HL-60/S4 treated with retinoic acid at 250 ng/mL for 4 days and 3 days (cell line): ENCODE measurements around the gene BCAR1.

ENCODE experiments used
- in situ Hi-C: fragments of 300-500 bp; cut with MboI; formaldehyde crosslinking; loops from 2 replicates; pipeline ENCODE4 v1.7.0; 2022; ENCODE audit warnings: low sequenced_read_pairs

The BCAR1 gene

DNA sequence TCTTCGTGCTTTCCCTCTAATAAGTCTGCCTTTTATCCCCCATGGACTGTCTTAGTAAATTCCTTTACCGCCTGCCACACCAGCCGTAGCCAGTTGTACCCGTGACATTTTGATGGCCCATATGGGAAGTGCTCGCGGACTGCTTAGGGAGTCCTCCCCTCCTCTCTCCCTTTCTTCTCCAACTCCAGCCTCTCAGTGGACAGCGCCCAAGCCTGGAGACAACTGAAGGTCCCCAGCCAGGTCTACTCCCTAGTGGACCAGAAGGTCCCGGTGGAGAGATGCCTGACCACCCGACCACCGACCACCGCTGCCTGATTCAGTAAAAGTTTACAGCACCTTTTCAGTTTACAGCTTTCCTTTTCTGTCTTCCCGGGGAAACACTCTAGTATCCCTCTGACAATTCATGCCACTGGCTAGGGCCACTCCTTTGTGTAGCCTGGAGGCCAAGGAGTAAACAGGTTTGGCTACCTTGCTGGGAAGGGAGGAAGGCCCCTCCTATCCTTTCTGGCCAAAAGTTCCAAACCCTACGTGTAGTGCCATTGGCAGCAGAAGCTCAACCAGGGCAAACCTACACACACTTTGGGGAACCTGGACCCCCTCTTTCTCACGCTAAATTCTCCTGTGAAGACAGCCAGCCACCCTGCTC is 62.5 kb downstream of the BCAR1 start:
- in situ Hi-C loops = no loop called here

DNA sequence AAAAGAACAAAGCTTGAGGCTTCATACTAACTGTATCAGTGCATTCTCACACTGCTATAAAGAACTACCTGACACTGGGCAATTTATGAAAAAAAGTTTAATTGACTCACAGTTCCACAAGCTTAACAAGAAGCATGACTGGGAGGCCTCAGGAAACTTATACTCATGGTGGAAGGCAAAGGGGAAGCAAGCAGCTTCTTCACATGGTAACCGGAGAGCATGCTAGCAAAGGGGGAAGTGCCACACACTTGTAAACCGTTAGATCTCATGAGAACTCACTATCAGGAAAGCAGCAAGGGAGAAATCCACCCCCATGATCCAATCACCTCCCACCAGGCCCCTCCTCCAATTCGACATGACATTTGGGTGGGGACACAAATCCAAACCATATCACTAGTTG is 69.8 kb downstream of the BCAR1 start:
- in situ Hi-C loops = no loop called here

DNA sequence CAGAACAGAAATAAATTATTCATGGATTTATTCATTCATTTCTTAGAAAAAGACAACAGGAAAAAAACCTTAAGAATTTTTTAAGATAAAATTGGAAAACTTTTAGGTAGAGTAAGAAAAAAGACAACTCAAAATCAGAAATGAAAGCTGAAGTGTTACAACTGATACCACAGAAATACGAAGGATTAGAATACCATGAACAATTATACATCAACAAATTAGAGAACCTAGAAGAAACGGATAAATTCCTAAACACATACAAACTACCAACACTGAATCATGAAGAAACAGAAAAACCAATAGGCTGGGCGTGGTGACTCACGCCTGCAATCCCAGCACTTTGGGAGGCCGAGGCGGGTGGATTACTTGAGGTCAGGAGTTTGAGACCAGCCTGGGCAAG is 72.2 kb downstream of the BCAR1 start:
- in situ Hi-C loops = no loop called here
